Measurements from ENCODE around the gene GTSE1.

Gene GTSE1

DNA sequence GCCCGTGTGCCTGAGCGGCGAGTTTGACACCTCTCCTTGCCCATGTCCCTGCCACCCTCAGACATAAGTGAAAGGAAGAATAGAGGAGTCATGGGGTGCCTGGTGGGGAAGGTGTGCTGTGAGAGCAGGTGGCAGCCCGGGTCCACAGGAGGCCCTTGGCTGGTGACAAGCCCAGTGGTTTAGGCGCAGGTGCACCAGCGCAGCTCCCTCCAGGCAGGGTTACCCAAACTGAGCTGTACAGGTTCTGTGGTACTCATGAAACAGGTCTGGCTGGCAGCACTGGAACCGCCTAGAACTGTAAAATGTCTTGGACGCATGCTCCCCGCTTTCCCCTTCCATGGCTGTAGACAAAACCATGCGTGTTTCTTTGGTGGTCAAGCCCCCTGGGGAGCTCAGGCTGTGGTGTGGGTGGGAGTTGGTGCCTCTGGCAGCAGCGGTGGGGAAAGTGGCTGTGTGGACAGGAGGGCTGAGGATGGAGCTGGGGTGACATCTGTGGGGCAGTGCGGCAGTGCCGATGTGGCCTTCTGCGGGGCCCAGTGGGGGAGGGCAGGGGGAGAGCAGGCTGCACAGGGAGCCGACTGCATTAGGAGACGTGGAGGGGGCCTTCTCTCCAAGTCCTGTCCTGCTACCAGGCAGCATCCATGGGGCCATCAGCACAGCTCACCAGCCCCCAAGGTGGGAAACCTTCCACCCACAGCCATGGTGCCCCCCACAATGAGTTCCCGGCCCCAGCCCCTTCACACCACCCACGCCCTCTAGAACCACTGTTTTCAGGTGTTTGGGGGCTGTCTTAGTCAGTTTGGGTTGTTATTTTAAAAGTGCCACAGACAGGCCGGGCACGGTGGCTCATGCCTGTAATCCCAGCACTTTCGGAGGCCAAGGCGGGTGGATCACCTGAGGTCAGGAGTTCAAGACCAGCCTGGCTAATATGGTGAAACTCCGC lies 5.6 kb upstream of the GTSE1 start:
- Histone ChIP-seq H3K36me3 (ENCODE audit: low read depth) (0 out of 2 replicates have a peak, but pooled peaks cover 4% of the 10 kb centered on the region), H3K9me3 (ENCODE audit: severe bottlenecking) (no peaks in the 10 kb centered on the region), H3K4me1 (ENCODE audit: insufficient read depth, poor library complexity, severe bottlenecking) (no peaks in the 10 kb centered on the region), H3K27ac (ENCODE audit: poor library complexity, severe bottlenecking) (no peak overlapping the region), H3K27me3 (ENCODE audit: insufficient read depth, poor library complexity, severe bottlenecking) (no peaks in the 10 kb centered on the region), H3K4me3 (ENCODE audit: severe bottlenecking) (no peak overlapping the region)
- no peak for DNase-seq (ENCODE audit: low spot score)
- ATAC-seq (ENCODE audit: low read depth), result no peak
- TF ChIP-seq, protein P1, sequence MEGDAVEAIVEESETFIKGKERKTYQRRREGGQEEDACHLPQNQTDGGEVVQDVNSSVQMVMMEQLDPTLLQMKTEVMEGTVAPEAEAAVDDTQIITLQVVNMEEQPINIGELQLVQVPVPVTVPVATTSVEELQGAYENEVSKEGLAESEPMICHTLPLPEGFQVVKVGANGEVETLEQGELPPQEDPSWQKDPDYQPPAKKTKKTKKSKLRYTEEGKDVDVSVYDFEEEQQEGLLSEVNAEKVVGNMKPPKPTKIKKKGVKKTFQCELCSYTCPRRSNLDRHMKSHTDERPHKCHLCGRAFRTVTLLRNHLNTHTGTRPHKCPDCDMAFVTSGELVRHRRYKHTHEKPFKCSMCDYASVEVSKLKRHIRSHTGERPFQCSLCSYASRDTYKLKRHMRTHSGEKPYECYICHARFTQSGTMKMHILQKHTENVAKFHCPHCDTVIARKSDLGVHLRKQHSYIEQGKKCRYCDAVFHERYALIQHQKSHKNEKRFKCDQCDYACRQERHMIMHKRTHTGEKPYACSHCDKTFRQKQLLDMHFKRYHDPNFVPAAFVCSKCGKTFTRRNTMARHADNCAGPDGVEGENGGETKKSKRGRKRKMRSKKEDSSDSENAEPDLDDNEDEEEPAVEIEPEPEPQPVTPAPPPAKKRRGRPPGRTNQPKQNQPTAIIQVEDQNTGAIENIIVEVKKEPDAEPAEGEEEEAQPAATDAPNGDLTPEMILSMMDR (IDR thresholded peaks at IDR 0.05; ENCODE audit: poor library complexity, severe bottlenecking), result no peak

DNA sequence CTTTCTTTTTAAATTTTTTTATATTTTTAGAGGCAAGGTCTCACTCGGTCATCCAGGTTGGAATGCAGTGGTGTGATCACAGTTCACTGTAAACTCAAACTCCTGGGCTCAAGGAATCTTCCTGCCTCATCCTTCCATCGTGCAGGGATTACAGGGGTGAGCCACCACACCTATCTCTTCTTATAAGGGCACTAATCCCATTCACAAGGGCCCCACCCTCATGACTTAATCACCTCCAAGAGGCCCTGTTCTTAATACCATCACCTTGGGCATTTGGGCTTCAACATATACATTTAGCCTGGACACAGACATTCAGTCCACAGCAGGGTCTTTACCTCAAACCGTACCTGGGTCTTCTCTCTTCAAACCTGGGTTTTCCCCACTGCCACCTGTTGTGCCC lies 4.5 kb upstream of the GTSE1 start:
- H3K27ac ChIP-seq (ENCODE audit: poor library complexity, severe bottlenecking), result no peak overlapping the region
- ATAC-seq (ENCODE audit: low read depth) (no peak), DNase-seq (ENCODE audit: low spot score) (no peak)
- 0 out of 2 replicates have a peak, but pooled peaks cover 4% of the 10 kb centered on the region for H3K36me3 ChIP-seq (ENCODE audit: low read depth)
- no peaks in the 10 kb centered on the region for H3K4me1 ChIP-seq (ENCODE audit: insufficient read depth, poor library complexity, severe bottlenecking)
- H3K27me3 ChIP-seq (ENCODE audit: insufficient read depth, poor library complexity, severe bottlenecking), result no peaks in the 10 kb centered on the region
- no peaks in the 10 kb centered on the region for H3K9me3 ChIP-seq (ENCODE audit: severe bottlenecking)
- TF ChIP-seq, protein P1 (IDR thresholded peaks at IDR 0.05; ENCODE audit: poor library complexity, severe bottlenecking), result no peak
- H3K4me3 ChIP-seq (ENCODE audit: severe bottlenecking), result no peak overlapping the region

DNA sequence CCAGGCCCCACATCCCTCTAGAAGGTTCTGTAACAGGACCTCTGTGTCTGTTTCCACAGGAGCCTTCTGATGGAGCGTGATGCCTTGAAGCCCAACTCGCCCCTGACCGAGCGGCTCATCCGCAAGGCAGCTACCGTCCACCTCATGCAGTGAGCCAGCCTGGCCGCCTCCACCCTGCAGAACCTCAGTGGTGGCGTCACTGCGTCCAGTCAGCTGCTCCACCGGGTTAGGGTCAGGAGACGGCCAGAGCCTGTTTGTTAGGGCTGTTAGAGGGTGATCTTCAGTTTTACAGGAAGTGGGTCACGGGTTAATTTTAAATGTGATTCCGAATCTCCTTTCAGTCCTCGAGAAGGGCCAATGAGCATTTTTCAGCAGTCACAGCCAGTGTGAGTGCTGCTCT lies 3.9 kb upstream of the GTSE1 start:
- no peaks in the 10 kb centered on the region for H3K9me3 ChIP-seq (ENCODE audit: severe bottlenecking)
- H3K36me3 ChIP-seq (ENCODE audit: low read depth), result peaks cover 8% of the 10 kb centered on the region
- DNase-seq (ENCODE audit: low spot score), result no peak
- TF ChIP-seq, protein P1 (IDR thresholded peaks at IDR 0.05; ENCODE audit: poor library complexity, severe bottlenecking), result no peak
- no peak overlapping the region for H3K27ac ChIP-seq (ENCODE audit: poor library complexity, severe bottlenecking)
- no peak for ATAC-seq (ENCODE audit: low read depth)
- H3K4me3 ChIP-seq (ENCODE audit: severe bottlenecking), result no peak overlapping the region
- H3K27me3 ChIP-seq (ENCODE audit: insufficient read depth, poor library complexity, severe bottlenecking), result no peaks in the 10 kb centered on the region
- H3K4me1 ChIP-seq (ENCODE audit: insufficient read depth, poor library complexity, severe bottlenecking), result peaks cover 2% of the 10 kb centered on the region

DNA sequence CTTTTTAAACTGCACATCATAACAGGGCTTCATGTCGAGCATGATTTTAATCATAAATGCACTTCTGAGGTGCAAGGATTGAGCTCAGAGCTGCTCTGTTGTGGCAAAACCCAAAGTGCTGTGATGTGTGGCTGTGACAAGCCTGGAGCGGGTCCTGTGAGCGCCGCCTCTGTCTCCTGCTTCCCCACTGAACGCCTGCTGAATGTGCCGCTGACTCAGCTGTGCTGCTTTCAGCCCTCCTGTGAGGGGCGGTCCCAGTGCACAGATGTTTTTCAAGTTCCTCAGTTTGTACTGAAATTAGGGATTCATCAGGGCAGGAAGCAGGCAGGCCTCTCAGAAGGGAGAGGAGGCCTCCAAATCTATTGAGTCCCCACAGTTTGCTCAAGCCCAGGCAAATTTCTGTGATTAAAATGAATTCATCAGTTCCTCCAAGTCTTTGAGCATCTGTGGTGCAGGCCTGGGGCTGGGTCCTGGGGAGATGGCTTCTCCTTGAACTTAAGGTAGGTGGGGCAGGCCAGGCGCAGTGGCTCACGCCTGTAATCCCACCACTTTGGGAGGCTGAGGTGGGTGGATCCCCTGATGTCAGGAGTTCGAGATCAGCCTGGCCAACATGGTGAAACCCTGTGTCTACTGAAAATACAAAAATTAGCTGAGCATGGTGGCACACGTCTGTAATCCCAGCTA lies 3.0 kb upstream of the GTSE1 start:
- DNase-seq (ENCODE audit: low spot score) (no peak), ATAC-seq (ENCODE audit: low read depth) (no peak)
- Histone ChIP-seq H3K27me3 (ENCODE audit: insufficient read depth, poor library complexity, severe bottlenecking) (no peaks in the 10 kb centered on the region), H3K36me3 (ENCODE audit: low read depth) (peaks cover 18% of the 10 kb centered on the region), H3K9me3 (ENCODE audit: severe bottlenecking) (no peaks in the 10 kb centered on the region), H3K4me3 (ENCODE audit: severe bottlenecking) (no peak overlapping the region), H3K27ac (ENCODE audit: poor library complexity, severe bottlenecking) (no peak overlapping the region), H3K4me1 (ENCODE audit: insufficient read depth, poor library complexity, severe bottlenecking) (peaks cover 4% of the 10 kb centered on the region)
- TF ChIP-seq, protein P1 (IDR thresholded peaks at IDR 0.05; ENCODE audit: poor library complexity, severe bottlenecking), result no peak

Measured in RWPE2 (cell line).